Epidermal melanocyte (primary cell): Measurements from ENCODE around the gene KCNJ4.
"Not testable (repeated sequence)": the region's sequence is repeated elsewhere in the genome, so short reads cannot be mapped to it uniquely, and the experiment has no call there.

Experiments used
- DNase-seq: peaks from one replicate; pipeline ENCODE4 v3.0.0; 2011; ENCODE audit warnings: low spot score; ENCODE audit not compliant: insufficient read length

KCNJ4 gene

GRCh38 chr22:38471237-38471636, 16.2 kb upstream of the KCNJ4 start:
- DNase-seq: no peak

GRCh38 chr22:38470179-38470578, 15.2 kb upstream of the KCNJ4 start:
- not testable (repeated sequence) for DNase-seq

- no peak for DNase-seq
These were observed 14.3 kb upstream of the KCNJ4 start for GRCh38 chr22:38469306-38469781.

- DNase-seq: no peak
These were observed 13.7 kb upstream of the KCNJ4 start for GRCh38 chr22:38468443-38469305.

GRCh38 chr22:38467904-38468442, 13.0 kb upstream of the KCNJ4 start, which contains the start of gene KDELR3:
TSS of gene KDELR3 (plus strand) at chr22:38468096. CDS start at chr22:38468234, 138 bp downstream.
- DNase-seq: peak; percentile 70

GRCh38 chr22:38467438-38467903, 12.5 kb upstream of the KCNJ4 start:
- no peak for DNase-seq

GRCh38 chr22:38465673-38466490, 10.9 kb upstream of the KCNJ4 start:
- no peak for DNase-seq

- DNase-seq: no peak
These were observed 10.1 kb upstream of the KCNJ4 start for GRCh38 chr22:38464992-38465672.

- no peak for DNase-seq
These were observed 8.2 kb upstream of the KCNJ4 start for GRCh38 chr22:38462960-38463784.

- peak; percentile 76 for DNase-seq
These were observed 6.5 kb upstream of the KCNJ4 start for GRCh38 chr22:38461414-38462081.

GRCh38 chr22:38461057-38461413, 6.0 kb upstream of the KCNJ4 start:
- DNase-seq: no peak

GRCh38 chr22:38460426-38460840, 5.4 kb upstream of the KCNJ4 start:
- no peak for DNase-seq

- DNase-seq: no peak
These were observed 2.1 kb upstream of the KCNJ4 start for GRCh38 chr22:38456841-38457699.

GRCh38 chr22:38456272-38456835, 1.4 kb upstream of the KCNJ4 start:
- DNase-seq: no peak

GRCh38 chr22:38455530-38456271, 702 bp upstream of the KCNJ4 start:
- no peak for DNase-seq

- DNase-seq: no peak
These were observed 485 bp downstream of the KCNJ4 start for GRCh38 chr22:38454353-38455075.

- DNase-seq: no peak
These were observed 1.0 kb downstream of the KCNJ4 start for GRCh38 chr22:38453996-38454352.
